Endothelial cell of umbilical vein (primary cell): ENCODE results near the gene ERRFI1. TPM values are rescaled to one million over a fixed set of nuclear protein-coding genes. Genes with fewer than 3 reads are reported as not detected.

Experiments
- BruUV-seq: library from RNA; stranded (reverse); fragments of 400-500 nt; replicated peaks from 2 replicates; lab custom pipeline; 2021; lab: Mats Ljungman, UMichigan
- CTCF ChIA-PET: fragments of 300-600, 350-600 bp; sonication (Branson Sonifier 250); formaldehyde crosslinking; loops from one replicate; lab custom pipeline; 2021; ENCODE audit warnings: antibody characterized with exemption, inconsistent platforms; lab: Charles Lee
- POLR2A ChIA-PET: fragments of 300-600, 350-600 bp; sonication (Branson Sonifier 250); formaldehyde crosslinking; loops from one replicate; lab custom pipeline; 2021; ENCODE audit warnings: antibody characterized with exemption, inconsistent platforms; lab: Charles Lee
- DNase-seq: peaks from one replicate; pipeline ENCODE4 v3.0.0-alpha.2; 2011; ENCODE audit warnings: low read depth, low spot score
- FAIRE-seq: peaks from 2 replicates; lab custom pipeline; 2011; peaks lifted over from hg19 to GRCh38; lab: Jason Lieb, UNC
- H2AFZ ChIP-seq: 2 replicates; pipeline ENCODE4 v1.6.0; 2012; ENCODE audit warnings: low read depth, low read length, control low read depth, inconsistent platforms
- H3K27ac ChIP-seq: 2 replicates; pipeline ENCODE4 v1.5.1; 2011; ENCODE audit warnings: low read depth, mild to moderate bottlenecking, control low read depth, low read length, moderate library complexity; ENCODE audit not compliant: insufficient read depth
- H3K27me3 ChIP-seq, 2 experiments: 2 replicates each; pipeline versions ENCODE4 v1.6.0 to v1.6.1; 2011; ENCODE audit warnings: low read length in 2 of 2, mixed read lengths in 1 of 2; ENCODE audit not compliant: control insufficient read depth in 2 of 2, insufficient read depth in 2 of 2
- H3K36me3 ChIP-seq, 2 experiments: 2 replicates in 1 of 2; 3 replicates in 1 of 2; pipeline ENCODE4 v1.5.1; 2011; ENCODE audit warnings: low read length in 2 of 2, mild to moderate bottlenecking in 1 of 2, moderate library complexity in 1 of 2; ENCODE audit not compliant: control insufficient read depth in 2 of 2, insufficient read depth in 2 of 2; ENCODE audit errors: extremely low read depth in 1 of 2
- H3K4me1 ChIP-seq: 3 replicates; pipeline ENCODE4 v1.5.1; 2011; ENCODE audit warnings: mild to moderate bottlenecking, low read length; ENCODE audit not compliant: control insufficient read depth, insufficient read depth; ENCODE audit errors: extremely low read depth
- H3K4me2 ChIP-seq: 2 replicates; pipeline ENCODE4 v1.6.1; 2011; ENCODE audit warnings: low read length, control low read depth, mixed read lengths; ENCODE audit not compliant: insufficient read depth
- H3K4me3 ChIP-seq, 3 experiments: fragments of 200-600 bp in 1 of 3; sonication (generic), shearing (Covaris generic) in 1 of 3; replicated peaks in 1 of 3; 2 replicates each; pipeline ENCODE4 v1.5.1; 2011 to 2016; ENCODE audit warnings: control low read depth in 3 of 3, low read length in 3 of 3, mild to moderate bottlenecking in 2 of 3, inconsistent platforms in 1 of 3, low read depth in 1 of 3, moderate library complexity in 1 of 3; ENCODE audit not compliant: insufficient read depth in 1 of 3
- H3K79me2 ChIP-seq: 2 replicates; pipeline ENCODE4 v1.6.0; 2012; ENCODE audit warnings: low read length, inconsistent platforms; ENCODE audit not compliant: control insufficient read depth, insufficient read depth
- H3K9ac ChIP-seq: replicated peaks from 2 replicates; pipeline ENCODE3; 2011; ENCODE audit warnings: low read length, control low read depth; ENCODE audit not compliant: insufficient read depth; ENCODE audit errors: extremely low read depth
- H3K9me1 ChIP-seq: replicated peaks from 3 replicates; pipeline ENCODE4 v1.6.0; 2011; ENCODE audit warnings: mild to moderate bottlenecking, low read length; ENCODE audit not compliant: control insufficient read depth, insufficient read depth; ENCODE audit errors: extremely low read depth
- H3K9me3 ChIP-seq: replicated peaks from 2 replicates; pipeline ENCODE4 v1.5.1; 2012; ENCODE audit warnings: low read length, inconsistent platforms; ENCODE audit not compliant: control insufficient read depth, insufficient read depth
- H4K20me1 ChIP-seq: replicated peaks from 2 replicates; pipeline ENCODE3; 2011; ENCODE audit warnings: mild to moderate bottlenecking, low read length; ENCODE audit not compliant: control insufficient read depth, insufficient read depth; ENCODE audit errors: extremely low read depth
- POLR2A ChIP-seq: IDR thresholded peaks from 2 replicates; pipeline ENCODE4 v1.6.1; 2012; ENCODE audit warnings: low read depth, mild to moderate bottlenecking, control low read depth, low read length
- dilution Hi-C: fragments of 300-500 bp; cut with MboI; formaldehyde crosslinking; loops from one replicate; pipeline ENCODE4 v1.15.0; 2019; ENCODE audit warnings: low sequenced_read_pairs; ENCODE audit not compliant: extremely low pct_ligation_motif_present
- intact Hi-C: fragments of 100-400 bp; cut with micrococcal nuclease; formaldehyde crosslinking; loops from one replicate; pipeline ENCODE4 v1.10.0; 2022
- polyA plus RNA-seq, 4 experiments: library from polyadenylated mRNA; depleted of rRNA in 3 of 4; stranded (reverse) in 3 of 4; unstranded in 1 of 4; fragments of >200 nt; gene quantifications; 2 replicates each; pipeline versions ENCODE4 v1.2.1 to v1.2.3, GENCODE V29; 2011 to 2012; ENCODE audit warnings: missing spikeins in 1 of 4
- total RNA-seq: library from RNA; stranded (reverse); gene quantifications from 2 replicates; pipeline ENCODE4 v1.2.3, GENCODE V29; 2021
- TF ChIP-seq, protein P1 (sequence below): IDR thresholded peaks from 2 replicates; pipeline ENCODE4 v1.6.1; 2011; ENCODE audit not compliant: insufficient read depth, insufficient read length

ERRFI1 gene
- total and polyA plus RNA-seq, 2 donors (not counting 3 experiments of a cell fraction or from before 2014, with no cell fraction given): 28.1 to 32.0 TPM

DNA sequence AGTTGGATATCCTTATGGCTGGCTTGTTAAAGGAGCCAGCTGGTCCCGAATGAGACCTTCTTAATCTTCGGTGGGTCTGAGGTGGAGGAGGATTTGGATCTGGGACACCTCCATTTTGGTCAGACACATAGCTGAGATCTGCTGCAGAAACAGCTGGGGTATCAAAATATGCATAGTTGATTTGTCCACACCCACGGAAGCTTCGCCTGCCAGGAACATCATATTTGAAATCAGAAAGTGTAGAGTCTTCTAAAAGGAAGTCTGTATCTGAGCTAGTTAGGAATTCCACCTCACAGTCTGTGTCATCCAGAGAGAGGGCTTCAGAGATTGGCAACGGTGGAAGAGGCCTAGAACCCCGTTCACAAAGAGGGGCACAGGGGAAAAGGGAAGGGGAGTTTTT, 12.3 kb downstream of the ERRFI1 start:
- no peak for DNase-seq
- CTCF ChIA-PET: interaction anchor here (0.6 to 10.4 kb wide), 10 partner anchors 10 to 336 kb away, joined by 3 to 396 read pairs (median 16); no protein-coding TSS in a partner anchor
- Histone ChIP-seq H3K9ac (no peak overlapping the region), H3K27ac (no peak overlapping the region), H3K9me3 (no peaks in the 10 kb centered on the region), H3K36me3 (peaks cover 21% of the 10 kb centered on the region in 2 experiments), H2AFZ (no peak overlapping the region), H3K4me3 (no peak overlapping the region), H3K9me1 (no peaks in the 10 kb centered on the region), H3K79me2 (peaks cover 60% of the 10 kb centered on the region), H3K4me2 (no peak overlapping the region), H3K27me3 (no peaks in the 10 kb centered on the region), H3K4me1 (peaks cover 38% of the 10 kb centered on the region), H4K20me1 (peaks cover 2% of the 10 kb centered on the region)
- intact Hi-C loops (loop anchor here (2.0 kb wide), 2 partner anchors 31 to 39 kb away; no protein-coding TSS in a partner anchor), dilution Hi-C loops (loop anchor here (10.0 kb wide), 1 partner anchor 301 kb away; the partner anchor contains the start of gene SLC45A1)
- TF ChIP-seq POLR2A: no peak
- POLR2A ChIA-PET: no interaction called here
- no TSS peak for BruUV-seq
- no peak for FAIRE-seq

DNA sequence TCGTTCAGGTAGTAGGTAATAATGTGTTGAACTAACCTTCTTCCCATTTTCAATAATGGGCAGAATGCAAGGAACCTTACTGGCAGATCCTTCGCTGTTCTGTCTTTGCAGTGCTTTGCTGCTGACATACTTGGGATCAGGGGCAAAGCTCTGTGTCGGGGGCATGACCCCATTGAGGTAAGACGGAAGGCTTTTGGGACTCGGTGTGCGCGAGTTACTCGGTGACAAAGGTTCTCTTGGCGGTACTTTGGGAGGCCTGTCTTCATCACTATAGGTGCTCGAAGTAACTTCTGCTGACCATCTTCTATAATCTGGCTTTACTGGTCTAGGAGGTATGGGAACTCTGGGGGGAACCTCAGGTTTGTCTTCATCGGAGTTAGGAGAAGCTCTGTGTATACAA, 12.7 kb downstream of the ERRFI1 start:
- POLR2A ChIA-PET: no interaction called here
- H3K27me3 ChIP-seq: no peaks in the 10 kb centered on the region
- H2AFZ ChIP-seq: no peak overlapping the region
- no peaks in the 10 kb centered on the region for H3K9me1 ChIP-seq
- peaks cover 21% of the 10 kb centered on the region in 2 experiments for H3K36me3 ChIP-seq
- no peak overlapping the region for H3K4me2 ChIP-seq
- H4K20me1 ChIP-seq: peaks cover 2% of the 10 kb centered on the region
- TSS peak; percentile 6 for BruUV-seq
- DNase-seq (no peak), FAIRE-seq (no peak)
- CTCF ChIA-PET: interaction anchor here (0.6 to 10.4 kb wide), 6 partner anchors 31 to 337 kb away, joined by 3 to 396 read pairs (median 38); no protein-coding TSS in a partner anchor
- intact Hi-C loops: no loop called here
- no peak overlapping the region for H3K4me3 ChIP-seq
- peaks cover 35% of the 10 kb centered on the region for H3K4me1 ChIP-seq
- dilution Hi-C loops: loop anchor here (10.0 kb wide), 1 partner anchor 301 kb away; the partner anchor contains the start of gene SLC45A1
- H3K79me2 ChIP-seq: peaks cover 56% of the 10 kb centered on the region
- no peak overlapping the region for H3K27ac ChIP-seq
- TF ChIP-seq, protein P1, sequence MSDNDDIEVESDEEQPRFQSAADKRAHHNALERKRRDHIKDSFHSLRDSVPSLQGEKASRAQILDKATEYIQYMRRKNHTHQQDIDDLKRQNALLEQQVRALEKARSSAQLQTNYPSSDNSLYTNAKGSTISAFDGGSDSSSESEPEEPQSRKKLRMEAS: no peak
- no peak overlapping the region for H3K9ac ChIP-seq
- no peaks in the 10 kb centered on the region for H3K9me3 ChIP-seq
